ENCODE results near the gene ASCC3.
"Not testable (repeated sequence)": the region's sequence is repeated elsewhere in the genome, so short reads cannot be mapped to it uniquely, and the experiment has no call there.

The ASCC3 gene

GRCh38 chr6:100740439-100740838, 140.7 kb downstream of the ASCC3 start:
- Histone ChIP-seq H3K4me3 (ENCODE audit: low read length) (no peak overlapping the region), H3F3A (ENCODE audit: control insufficient read depth, insufficient read depth) (no peaks in the 10 kb centered on the region), H3K9me2 (replicated peaks; ENCODE audit: control insufficient read depth, low read length) (no peaks in the 10 kb centered on the region), H3K27ac (ENCODE audit: low read depth, low read length) (no peak overlapping the region), H3K79me2 (ENCODE audit: control insufficient read depth, low read length) (no peaks in the 10 kb centered on the region), H3K4me2 (ENCODE audit: low read length) (no peak overlapping the region), H3K9me3 (ENCODE audit: control insufficient read depth, insufficient read depth, low read length) (no peaks in the 10 kb centered on the region; the same call in 1 of the 2 replicates), H4K20me1 (ENCODE audit: control insufficient read depth, insufficient read depth, low read depth, low read length) (no peaks in the 10 kb centered on the region), H3K4me1 (ENCODE audit: control insufficient read depth, low read length) (no peaks in the 10 kb centered on the region), H3K36me3 (ENCODE audit: control insufficient read depth, low read length) (no peaks in the 10 kb centered on the region; the same call in 1 of the 2 replicates), H3K27me3 (ENCODE audit: control insufficient read depth, low read length) (no peaks in the 10 kb centered on the region)
- TF ChIP-seq, protein P1, sequence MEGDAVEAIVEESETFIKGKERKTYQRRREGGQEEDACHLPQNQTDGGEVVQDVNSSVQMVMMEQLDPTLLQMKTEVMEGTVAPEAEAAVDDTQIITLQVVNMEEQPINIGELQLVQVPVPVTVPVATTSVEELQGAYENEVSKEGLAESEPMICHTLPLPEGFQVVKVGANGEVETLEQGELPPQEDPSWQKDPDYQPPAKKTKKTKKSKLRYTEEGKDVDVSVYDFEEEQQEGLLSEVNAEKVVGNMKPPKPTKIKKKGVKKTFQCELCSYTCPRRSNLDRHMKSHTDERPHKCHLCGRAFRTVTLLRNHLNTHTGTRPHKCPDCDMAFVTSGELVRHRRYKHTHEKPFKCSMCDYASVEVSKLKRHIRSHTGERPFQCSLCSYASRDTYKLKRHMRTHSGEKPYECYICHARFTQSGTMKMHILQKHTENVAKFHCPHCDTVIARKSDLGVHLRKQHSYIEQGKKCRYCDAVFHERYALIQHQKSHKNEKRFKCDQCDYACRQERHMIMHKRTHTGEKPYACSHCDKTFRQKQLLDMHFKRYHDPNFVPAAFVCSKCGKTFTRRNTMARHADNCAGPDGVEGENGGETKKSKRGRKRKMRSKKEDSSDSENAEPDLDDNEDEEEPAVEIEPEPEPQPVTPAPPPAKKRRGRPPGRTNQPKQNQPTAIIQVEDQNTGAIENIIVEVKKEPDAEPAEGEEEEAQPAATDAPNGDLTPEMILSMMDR (IDR thresholded peaks at IDR 0.05; ENCODE audit: low read depth, low read length, poor library complexity, severe bottlenecking), result no peak
- TF ChIP-seq EZH2phosphoT487 (IDR thresholded peaks at IDR 0.05; ENCODE audit: borderline replicate concordance, low read length), result no peak

- H3K36me3 ChIP-seq (ENCODE audit: control insufficient read depth, low read length); H3F3A ChIP-seq (ENCODE audit: control insufficient read depth, insufficient read depth); H3K27me3 ChIP-seq (ENCODE audit: control insufficient read depth, low read length); H3K4me1 ChIP-seq (ENCODE audit: control insufficient read depth, low read length); H4K20me1 ChIP-seq (ENCODE audit: control insufficient read depth, insufficient read depth, low read depth, low read length); H3K9me3 ChIP-seq (ENCODE audit: control insufficient read depth, insufficient read depth, low read length); H3K27ac ChIP-seq (ENCODE audit: low read depth, low read length); H3K9me2 ChIP-seq (replicated peaks; ENCODE audit: control insufficient read depth, low read length); H3K4me3 ChIP-seq (ENCODE audit: low read length); H3K79me2 ChIP-seq (ENCODE audit: control insufficient read depth, low read length); H3K4me2 ChIP-seq (ENCODE audit: low read length): not testable (repeated sequence)
Measured at GRCh38 chr6:100737720-100738119, 143.4 kb downstream of the ASCC3 start.

GRCh38 chr6:100731411-100731810, 149.7 kb downstream of the ASCC3 start:
- Histone ChIP-seq H3K79me2 (ENCODE audit: control insufficient read depth, low read length) (no peaks in the 10 kb centered on the region), H3K4me1 (ENCODE audit: control insufficient read depth, low read length) (peaks cover 15% of the 10 kb centered on the region), H3K27me3 (ENCODE audit: control insufficient read depth, low read length) (no peaks in the 10 kb centered on the region), H3F3A (ENCODE audit: control insufficient read depth, insufficient read depth) (no peaks in the 10 kb centered on the region), H3K9me2 (replicated peaks; ENCODE audit: control insufficient read depth, low read length) (no peaks in the 10 kb centered on the region), H3K9me3 (ENCODE audit: control insufficient read depth, insufficient read depth, low read length) (no peaks in the 10 kb centered on the region), H3K4me2 (ENCODE audit: low read length) (no peak overlapping the region), H3K4me3 (ENCODE audit: low read length) (no peak overlapping the region), H3K27ac (ENCODE audit: low read depth, low read length) (no peak overlapping the region), H4K20me1 (ENCODE audit: control insufficient read depth, insufficient read depth, low read depth, low read length) (no peaks in the 10 kb centered on the region), H3K36me3 (ENCODE audit: control insufficient read depth, low read length) (no peaks in the 10 kb centered on the region)
- TF ChIP-seq, protein P1 (IDR thresholded peaks at IDR 0.05; ENCODE audit: low read depth, low read length, poor library complexity, severe bottlenecking), result no peak
- no peak for TF ChIP-seq EZH2phosphoT487 (IDR thresholded peaks at IDR 0.05; ENCODE audit: borderline replicate concordance, low read length)

DNA sequence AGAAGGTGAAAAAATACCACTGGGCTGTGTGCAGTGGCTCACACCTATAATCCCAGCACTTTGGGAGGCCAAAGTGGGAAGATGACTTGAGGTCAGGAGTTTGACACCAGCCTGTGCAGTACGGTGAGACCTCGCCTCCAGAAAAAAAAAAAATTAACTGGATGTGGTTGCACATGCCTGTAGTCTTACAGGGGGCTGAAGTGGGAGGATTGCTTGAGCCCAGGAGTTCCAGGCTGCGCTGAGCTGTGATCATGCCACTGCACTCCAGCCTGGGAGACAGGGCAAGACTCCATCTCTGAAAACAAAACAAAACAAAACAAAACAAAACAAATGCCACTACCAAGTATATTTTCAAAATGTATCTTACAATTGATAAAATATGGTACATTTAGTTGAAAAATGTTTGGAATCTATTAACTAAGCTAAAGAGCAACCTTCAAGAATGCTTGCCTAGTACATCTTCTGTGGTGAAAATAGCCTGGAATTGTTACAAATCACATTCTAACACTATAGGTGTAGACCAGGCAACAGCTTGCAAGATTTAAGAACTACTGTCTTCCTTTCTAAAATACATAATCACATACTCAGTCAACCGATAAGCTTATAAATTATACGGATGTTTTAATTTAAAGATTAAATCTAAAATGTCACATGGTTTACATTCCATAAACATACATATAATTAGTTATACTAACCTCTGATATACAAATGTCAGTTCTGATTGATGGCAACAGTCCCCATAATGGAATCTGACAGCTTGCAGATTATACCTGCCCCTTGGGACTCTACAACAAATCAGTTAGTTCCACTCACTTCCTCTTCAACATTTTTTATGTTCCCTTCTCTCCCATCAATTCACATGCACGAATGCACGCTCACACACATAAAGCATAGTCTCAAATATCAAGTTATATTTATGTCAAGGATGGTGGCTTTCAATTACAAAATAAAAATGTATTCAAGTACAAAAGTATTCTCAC, 150.8 kb downstream of the ASCC3 start:
- peaks cover 15% of the 10 kb centered on the region for H3K4me1 ChIP-seq (ENCODE audit: control insufficient read depth, low read length)
- H3K36me3 ChIP-seq (ENCODE audit: control insufficient read depth, low read length), result no peaks in the 10 kb centered on the region
- H3K27ac ChIP-seq (ENCODE audit: low read depth, low read length), result no peak overlapping the region
- no peaks in the 10 kb centered on the region for H3K79me2 ChIP-seq (ENCODE audit: control insufficient read depth, low read length)
- no peaks in the 10 kb centered on the region for H3K27me3 ChIP-seq (ENCODE audit: control insufficient read depth, low read length)
- H3K4me3 ChIP-seq (ENCODE audit: low read length), result no peak overlapping the region
- TF ChIP-seq, protein P1 (IDR thresholded peaks at IDR 0.05; ENCODE audit: low read depth, low read length, poor library complexity, severe bottlenecking), result no peak
- no peak for TF ChIP-seq EZH2phosphoT487 (IDR thresholded peaks at IDR 0.05; ENCODE audit: borderline replicate concordance, low read length)
- H3K4me2 ChIP-seq (ENCODE audit: low read length), result peak overlapping the region; percentile 14; the same call in 1 of the 2 replicates
- no peaks in the 10 kb centered on the region for H3K9me2 ChIP-seq (replicated peaks; ENCODE audit: control insufficient read depth, low read length)
- no peaks in the 10 kb centered on the region for H4K20me1 ChIP-seq (ENCODE audit: control insufficient read depth, insufficient read depth, low read depth, low read length)
- no peaks in the 10 kb centered on the region for H3F3A ChIP-seq (ENCODE audit: control insufficient read depth, insufficient read depth)
- no peaks in the 10 kb centered on the region for H3K9me3 ChIP-seq (ENCODE audit: control insufficient read depth, insufficient read depth, low read length)

Measured in DOHH2 (cell line).